ENCODE measurements around the gene ANTXR1. TPM values are rescaled to one million over a fixed set of nuclear protein-coding genes. Genes with fewer than 3 reads are reported as not detected.

The ANTXR1 gene
- total RNA-seq, result 0.02 TPM in 1 of 2 replicates, not detected in the other

DNA sequence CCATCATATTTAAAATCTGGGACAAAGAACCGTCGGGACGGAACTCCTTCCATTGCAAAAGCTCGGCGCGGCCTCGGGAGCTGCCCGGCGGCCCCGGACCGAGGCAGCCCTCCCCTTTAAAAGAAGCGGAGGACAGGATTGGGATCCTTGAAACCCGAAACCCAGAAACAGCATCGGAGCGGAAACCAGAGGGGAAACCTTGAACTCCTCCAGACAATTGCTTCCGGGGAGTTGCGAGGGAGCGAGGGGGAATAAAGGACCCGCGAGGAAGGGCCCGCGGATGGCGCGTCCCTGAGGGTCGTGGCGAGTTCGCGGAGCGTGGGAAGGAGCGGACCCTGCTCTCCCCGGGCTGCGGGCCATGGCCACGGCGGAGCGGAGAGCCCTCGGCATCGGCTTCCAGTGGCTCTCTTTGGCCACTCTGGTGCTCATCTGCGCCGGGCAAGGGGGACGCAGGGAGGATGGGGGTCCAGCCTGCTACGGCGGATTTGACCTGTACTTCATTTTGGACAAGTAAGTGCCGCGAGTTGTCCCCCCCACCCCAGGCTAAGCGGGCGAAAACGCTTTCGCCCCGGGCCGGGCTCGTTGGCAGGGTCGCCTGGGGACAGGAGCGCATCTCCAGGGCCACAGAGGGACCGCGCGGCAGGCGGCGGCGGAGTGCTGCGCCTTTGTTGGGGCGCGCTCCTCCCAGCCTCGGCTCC is at the start of gene ANTXR1:
Gene ANTXR1 (plus strand): TSS at position 38 of the 698 bp plus-strand sequence. CDS start 321 bp downstream, at position 359.
- intact Hi-C loops (cut with micrococcal nuclease), result loop anchor here (5.0 kb wide), 1 partner anchor 294 kb away; no protein-coding TSS in a partner anchor

DNA sequence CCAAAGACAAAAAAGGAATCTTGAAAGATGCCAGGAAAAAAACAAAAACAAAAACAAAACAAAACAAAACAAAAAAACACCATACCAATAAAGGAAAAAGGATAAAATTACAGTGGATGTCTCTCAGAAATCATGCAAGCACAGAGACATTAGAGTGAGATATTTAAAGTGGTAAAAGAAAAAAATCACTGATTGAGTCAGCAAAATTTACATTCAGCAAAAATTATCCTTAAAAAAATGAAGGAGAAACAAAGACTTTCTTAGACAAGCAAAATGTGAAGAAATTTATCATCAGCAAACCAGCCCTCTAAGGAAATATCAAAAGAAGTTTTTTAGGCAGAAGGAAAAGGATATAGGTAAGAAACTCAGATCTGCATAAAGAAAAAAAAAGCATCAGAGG is 48.7 kb upstream of the ANTXR1 start:
- intact Hi-C loops (cut with micrococcal nuclease), result no loop called here

DNA sequence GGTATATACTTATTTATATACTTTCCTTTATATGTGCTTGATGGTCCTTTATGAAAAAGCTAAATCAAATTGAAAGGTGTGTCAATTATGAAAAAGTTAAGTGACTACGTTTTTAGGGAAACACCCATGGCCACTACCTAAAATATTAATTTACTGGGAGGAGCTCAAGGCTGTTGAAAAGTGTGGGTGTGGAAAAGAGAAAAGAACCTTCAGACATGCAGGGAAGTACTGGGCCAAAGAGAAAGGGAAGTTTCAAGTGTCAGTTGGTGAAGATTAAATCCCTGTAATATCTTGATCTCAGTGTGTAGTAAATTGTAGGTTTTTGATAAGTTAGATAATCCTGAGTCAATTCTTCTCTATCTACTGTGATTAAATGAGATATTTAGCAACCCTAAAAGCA is 44.8 kb upstream of the ANTXR1 start:
- intact Hi-C loops (cut with micrococcal nuclease), result no loop called here

DNA sequence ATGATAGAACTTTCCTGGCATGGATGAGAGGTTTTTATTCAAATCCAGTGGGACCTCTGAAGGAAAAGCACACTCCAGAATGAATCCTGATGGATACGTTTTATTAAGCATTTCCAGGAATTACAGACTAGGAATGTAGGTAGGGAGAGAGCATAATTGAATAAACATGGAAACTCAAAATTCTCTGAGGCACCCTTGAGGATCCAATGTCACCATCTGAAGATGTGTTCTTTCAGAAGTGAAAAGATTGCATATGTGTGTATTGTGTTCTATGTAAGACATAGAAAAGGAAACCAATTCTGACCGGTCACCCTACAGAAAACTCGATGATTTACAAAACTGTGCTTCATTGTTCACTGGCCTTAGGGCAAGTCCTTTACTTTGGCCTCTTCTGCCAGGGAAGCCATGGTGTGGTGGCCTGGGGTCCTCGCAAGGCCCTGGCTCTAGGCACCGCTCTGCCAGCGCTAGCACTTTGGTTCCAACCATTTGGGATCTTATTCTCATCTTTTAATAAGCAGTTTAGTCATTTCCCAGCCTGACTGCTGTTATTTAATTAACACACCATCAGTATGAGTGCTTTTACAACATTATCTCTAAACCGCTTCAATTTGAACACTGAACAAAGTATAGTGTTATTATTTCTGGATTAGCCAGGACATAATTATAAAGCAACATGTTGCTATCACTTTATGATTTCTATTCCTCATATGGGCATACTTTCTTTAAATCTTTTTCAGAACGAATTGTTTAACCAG is 43.1 kb upstream of the ANTXR1 start:
- intact Hi-C loops (cut with micrococcal nuclease), result no loop called here

DNA sequence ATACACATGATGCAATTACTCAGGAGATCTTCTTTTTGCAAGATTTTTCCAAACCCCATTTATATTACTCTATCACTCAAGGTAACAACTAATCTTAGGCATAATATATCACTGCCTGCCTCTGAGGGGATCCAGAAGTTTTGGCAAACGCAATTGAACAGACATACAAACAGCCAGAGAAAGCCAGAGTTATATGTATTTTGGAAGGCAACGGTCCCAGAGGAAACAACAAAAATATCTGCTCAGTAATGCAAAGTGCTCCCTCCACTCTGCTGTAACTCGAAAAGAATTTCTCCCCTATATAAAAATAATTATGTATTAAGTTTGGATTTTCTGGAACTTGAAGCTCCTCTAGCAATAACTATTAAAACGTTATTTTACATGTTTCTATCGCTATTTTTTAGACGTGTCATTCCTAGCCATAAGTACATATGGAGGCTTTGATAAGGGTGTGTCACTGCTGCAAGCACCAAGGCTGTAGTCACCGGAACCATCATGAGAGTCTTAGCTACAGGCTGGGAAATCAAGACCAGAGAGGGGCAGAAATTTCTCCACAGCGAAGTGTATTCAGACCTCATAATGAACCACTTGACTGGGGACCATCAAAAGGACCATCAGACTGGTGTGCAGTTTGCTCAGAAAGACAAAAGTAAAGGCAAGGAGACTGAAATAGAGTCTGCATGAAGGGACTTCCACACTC is 42.3 kb upstream of the ANTXR1 start:
- intact Hi-C loops (cut with micrococcal nuclease), result no loop called here

DNA sequence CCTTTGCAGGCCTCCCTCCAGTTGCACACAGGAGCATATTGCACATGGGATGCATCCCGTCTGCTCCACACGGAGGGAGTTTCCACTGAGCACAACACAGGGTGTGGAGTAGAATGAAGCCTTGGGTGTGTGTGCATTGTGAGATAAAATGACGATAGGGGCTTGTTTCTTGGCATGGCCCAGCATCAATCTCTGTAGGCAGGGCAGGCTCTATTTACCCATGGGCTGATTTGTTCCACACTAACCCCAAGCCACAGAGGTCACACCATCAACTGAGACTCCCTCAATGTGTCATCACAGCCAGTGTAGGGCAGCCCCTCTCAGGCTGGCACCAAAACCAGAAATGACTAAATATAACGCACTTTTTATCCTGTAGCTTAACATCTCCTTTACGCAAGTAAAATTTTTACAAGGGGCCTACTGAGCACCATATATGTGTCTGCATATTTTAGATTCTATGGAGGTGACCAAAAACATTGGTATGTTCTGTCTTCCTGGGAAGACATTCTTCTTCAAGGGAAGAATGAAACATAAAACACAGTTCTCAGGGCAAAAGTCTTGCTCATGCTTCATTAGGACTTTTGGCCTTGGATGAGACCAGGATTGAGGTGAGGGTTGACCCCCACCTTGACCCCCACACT is 41.3 kb upstream of the ANTXR1 start:
- intact Hi-C loops (cut with micrococcal nuclease), result no loop called here

DNA sequence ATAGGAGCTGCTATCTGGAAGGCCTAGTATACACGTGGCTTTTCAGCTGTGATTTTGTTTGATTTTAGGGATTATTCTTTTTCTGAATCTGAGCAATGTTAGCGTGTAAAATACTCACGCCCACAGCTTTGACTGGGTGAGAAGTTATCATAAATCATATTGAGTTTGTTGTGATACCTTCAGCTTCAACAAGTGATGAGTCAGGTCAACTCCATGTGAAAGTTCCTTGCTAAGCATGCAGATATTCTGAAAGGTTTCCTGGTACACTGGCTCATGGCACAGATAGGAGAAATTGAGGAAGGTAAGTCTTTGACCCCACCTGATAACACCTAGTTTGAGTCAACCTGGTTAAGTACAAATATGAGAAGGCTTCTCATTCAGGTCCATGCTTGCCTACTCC is 38.7 kb upstream of the ANTXR1 start, which contains the start of gene GKN1:
Gene GKN1 (plus strand): TSS at position 386 of the 400 bp plus-strand sequence. CDS start 42 bp downstream, outside the sequence.
- intact Hi-C loops (cut with micrococcal nuclease), result no loop called here

DNA sequence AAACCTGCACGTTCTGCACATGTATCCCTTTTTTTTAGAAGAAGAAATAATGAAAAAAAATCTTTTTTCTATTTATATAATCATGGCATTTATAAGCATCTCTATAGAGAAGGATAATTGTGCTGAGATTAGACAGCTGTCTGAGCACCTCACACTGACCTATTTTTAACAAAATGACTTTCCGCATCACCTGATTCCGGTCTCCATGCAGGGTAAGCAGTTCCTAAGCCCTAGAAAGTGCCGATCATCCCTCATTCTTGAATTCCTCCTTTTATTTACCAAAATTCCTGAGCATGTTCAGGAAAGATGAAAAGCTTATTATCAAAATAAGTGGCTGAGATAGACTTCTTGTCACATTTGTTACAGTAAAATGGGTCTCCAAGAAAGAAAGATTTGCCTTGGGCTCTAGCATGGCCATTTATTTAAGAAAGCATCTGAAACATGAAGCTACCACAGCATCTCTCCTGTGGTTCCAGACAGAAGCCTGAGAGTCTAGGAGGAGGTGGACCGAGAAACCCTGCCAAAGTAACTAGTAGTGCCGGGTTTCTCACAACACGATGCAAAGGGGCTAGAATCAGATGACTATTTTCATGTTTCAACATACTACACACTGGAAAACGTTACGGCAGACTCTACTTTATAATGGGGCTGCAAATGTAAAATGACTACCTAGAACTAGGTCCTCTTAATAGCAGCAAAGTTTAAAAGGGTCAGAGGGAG is 37.9 kb upstream of the ANTXR1 start:
- intact Hi-C loops (cut with micrococcal nuclease), result no loop called here

DNA sequence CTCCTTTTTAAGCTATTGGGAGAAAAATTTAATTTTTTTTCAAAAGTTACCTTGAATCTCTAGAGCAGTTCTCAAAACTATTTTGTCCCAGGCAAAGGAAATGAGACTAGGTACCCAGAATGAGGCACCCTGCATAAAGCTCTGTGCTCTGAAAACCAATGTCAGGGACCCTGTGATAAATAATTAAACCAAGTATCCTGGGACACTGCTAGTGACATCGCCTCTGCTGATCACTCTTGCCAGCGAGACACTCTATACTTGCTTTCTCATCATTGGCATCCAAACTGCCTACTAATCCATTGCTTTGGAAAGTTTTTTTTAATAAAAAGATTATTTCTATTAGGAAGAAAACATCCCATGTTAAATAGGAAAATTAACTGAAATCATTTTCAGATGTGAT is 37.1 kb upstream of the ANTXR1 start:
- intact Hi-C loops (cut with micrococcal nuclease), result no loop called here

DNA sequence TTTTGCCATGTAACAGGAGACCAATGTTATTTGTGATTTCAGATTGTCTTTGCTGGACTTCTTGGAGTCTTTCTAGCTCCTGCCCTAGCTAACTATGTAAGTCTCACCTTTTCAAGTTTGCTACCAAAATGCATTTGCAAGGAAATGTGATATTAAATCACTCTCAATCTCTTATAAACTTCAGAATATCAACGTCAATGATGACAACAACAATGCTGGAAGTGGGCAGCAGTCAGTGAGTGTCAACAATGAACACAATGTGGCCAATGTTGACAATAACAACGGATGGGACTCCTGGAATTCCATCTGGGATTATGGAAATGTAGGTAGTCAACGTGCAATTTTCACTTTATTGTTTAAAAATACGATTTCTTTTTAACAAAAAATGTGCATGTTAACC is 35.5 kb upstream of the ANTXR1 start:
- intact Hi-C loops (cut with micrococcal nuclease), result no loop called here

DNA sequence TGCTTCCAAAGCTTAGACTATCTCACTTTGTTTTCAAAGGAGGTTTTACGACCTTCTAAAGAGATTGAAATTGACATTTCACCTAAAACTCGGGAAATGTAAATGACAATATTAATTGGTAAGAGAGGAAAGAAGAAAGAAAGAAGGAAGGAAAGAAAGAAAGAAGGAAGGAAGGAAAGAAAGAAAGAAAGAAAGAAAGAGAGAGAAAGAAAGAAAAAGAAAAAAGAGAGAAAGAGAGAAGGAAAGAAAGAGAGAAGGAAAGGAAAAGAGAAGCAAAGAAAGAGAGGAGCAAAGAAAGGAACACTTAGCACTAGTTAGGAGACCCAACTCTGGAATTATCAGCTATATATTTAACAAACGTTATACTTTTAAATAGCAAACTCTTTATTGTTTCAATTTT is 34.9 kb upstream of the ANTXR1 start:
- intact Hi-C loops (cut with micrococcal nuclease), result no loop called here

DNA sequence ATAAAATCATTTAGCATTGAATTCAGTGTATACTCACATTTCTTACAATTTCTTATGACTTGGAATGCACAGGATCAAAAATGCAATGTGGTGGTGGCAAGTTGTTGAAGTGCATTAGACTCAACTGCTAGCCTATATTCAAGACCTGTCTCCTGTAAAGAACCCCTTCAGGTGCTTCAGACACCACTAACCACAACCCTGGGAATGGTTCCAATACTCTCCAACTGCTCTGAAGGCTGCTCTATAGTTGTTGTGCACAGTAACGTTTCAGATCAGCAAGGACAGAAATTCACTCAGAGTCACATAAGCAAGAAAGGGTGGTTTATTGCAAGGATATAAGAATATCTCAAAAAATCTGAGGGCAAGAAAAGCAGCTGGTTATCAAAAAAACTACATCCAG is 32.0 kb upstream of the ANTXR1 start:
- intact Hi-C loops (cut with micrococcal nuclease), result no loop called here

DNA sequence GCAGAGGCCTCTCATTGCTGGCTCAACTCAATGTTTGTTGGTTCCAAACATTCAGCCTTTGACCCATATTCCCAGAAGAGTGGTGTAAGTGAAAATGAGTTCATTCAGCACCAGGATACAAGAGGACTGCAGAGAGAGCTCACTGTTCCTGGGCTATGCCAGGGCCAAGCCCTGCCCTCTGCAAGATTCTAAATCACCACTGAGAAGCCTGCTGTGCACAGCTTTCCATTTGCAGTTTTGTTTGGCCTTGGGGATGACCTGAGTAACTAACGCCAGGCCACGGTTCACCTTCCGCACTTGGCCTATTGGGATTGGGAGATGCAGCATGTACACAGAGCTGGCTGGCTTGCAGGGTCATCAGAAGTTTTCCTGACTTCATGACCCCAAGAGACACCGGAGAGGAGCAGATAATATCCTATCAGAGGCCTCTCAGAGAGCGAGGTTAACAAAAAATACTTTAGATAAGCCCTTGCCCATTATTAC is 25.9 kb upstream of the ANTXR1 start:
- intact Hi-C loops (cut with micrococcal nuclease), result no loop called here

DNA sequence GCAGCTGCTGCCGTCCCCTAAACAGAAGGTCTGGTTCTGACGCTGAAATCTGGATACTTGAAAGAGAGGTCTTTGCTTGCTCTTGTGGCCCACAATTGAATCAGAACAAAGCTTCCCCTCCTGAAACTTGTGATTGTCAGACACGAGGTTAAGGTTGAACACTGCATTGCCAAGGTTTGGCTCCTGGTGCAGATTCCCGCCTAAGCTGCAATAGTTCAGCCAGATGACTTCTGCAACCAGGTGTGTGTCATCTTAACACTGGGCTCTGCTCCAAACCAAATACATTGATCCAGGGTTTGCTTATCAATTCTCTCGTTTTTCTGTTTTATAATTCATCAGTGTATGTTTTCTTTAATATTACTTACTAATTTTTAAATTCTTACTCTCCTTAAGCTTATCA is 23.9 kb upstream of the ANTXR1 start:
- intact Hi-C loops (cut with micrococcal nuclease), result no loop called here

DNA sequence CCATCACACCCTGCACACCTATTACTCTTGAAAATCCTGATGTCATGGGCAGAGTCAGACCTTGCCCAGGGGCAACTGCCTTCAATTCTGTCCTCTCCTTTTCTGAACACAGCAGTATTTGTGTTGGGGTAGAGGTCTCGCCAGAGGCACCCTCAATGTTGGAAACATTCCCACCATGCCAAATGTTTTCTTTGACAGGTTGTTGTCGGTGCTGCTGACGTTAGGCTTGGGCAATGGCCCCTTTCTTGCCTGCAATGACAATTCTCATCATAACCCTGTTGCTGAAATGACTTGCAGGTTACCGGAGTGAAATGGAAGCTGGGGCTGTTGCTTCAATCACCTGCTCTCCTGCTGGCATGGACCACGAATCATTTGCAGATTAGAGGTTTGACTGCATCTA is 20.6 kb upstream of the ANTXR1 start:
- intact Hi-C loops (cut with micrococcal nuclease), result no loop called here

DNA sequence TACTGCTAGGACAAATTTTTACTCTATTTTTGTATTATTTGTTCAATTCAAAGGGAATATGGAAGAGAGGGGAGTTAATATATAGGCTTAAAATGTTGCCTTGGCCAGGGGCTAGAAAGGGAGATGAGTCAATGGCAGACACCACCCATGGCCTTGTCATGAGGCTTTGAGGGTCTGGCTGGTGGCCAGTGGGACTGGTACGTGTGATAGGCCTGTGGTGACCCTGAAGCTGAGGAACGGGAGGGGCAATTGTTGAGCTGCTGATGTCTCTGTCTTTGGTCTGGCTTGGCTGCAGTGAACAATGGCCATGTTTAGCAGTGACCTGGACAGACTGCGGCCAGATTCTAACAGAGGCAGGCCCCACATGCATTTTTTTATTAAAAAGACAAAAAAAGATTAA is 20.0 kb upstream of the ANTXR1 start:
- intact Hi-C loops (cut with micrococcal nuclease), result no loop called here

DNA sequence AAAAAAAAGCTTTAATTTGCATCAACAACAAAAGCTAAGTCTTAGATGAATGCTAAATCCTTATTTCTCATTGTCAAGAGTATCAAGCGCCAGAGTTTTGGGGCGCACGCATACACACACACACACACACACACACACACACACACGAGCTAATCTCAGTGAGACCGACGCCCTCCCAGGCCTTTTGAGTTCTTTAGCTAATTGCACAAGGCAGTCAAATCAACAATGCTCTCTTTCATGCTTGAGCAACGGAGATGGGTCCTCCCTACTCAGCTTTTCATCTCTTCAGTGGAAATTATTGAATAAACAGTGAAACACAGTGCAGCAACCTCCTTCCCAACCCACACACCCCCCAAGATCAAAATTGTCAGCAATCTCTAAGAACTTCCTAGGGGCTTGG is 19.3 kb upstream of the ANTXR1 start:
- intact Hi-C loops (cut with micrococcal nuclease), result no loop called here

DNA sequence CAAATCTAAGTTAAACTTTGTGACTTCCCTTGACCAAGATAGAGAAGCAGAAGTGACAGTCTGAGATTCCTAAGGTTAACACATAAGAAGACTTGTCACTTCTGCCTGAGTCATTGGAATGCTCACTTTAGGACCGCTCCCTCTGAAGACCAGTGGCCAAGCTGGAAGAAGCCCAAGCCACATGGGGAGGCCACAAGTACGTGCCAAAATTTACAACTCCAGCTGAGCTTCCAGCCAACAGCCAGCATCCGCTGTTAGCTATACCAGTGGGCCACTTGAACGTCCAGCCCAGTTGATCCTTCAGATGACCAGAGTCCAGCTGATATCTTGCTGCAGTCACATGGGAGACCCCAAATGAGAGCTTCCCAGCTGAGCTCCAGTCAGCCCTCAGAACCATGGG is 18.1 kb upstream of the ANTXR1 start:
- intact Hi-C loops (cut with micrococcal nuclease), result no loop called here

DNA sequence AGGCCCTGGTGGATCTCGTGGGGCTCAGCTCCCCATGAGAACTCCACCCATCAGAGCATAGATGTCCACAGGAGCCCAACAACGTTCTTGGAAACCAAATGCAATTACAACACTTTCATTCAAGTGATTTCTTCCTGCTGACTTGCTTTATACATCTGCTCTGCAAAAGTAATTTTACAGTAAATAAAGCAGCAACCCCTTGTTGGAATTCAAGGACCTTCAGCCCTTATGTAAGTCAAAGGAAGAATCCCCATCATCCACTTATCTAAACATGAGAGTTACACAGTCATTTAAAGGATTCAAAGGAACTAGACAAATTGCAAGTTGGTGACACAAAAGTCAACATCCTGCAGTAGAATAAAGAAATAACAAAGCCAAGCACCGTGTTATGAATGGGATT is 17.1 kb upstream of the ANTXR1 start:
- intact Hi-C loops (cut with micrococcal nuclease), result no loop called here

DNA sequence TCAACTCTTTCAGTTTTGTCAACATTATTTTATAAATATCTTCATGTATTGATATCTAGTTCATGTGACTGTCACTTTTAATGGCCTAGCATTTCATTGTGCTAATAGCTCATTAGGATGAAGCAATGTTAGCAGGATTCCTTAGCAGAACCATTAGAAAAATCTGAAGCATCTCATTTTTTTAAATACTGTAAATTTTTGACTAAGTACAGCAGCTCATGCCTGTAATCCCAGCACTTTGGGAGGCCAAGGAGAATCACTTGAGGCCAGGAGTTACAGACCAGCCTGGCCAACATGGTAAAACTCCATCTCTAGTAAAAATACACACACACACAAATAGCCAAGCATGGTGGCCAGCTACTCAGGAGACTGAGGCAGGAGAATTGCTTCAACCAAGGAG is 15.6 kb upstream of the ANTXR1 start:
- intact Hi-C loops (cut with micrococcal nuclease), result no loop called here

DNA sequence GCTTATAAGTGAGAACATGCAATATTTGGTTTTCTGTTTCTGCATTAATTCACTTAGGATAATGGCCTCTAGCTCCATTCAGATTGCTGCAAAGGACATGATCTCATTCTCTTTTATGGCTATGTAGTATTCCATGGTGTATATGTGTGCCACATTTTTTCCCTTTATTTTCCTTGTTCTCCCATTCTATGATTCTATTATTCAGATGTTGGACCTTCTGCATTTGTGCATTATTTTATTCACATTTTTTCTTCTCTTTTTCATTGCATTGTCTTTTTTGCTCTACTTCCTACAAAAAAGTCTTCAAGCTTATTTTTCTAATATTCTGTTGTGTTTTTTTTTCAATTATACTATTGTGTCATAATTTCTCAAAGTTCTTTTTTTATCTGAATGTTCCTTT is 11.1 kb upstream of the ANTXR1 start:
- intact Hi-C loops (cut with micrococcal nuclease), result no loop called here
